HG03558 (cell line): Measurements from ENCODE around the gene SOBP.
"Not testable (repeated sequence)": the region's sequence is repeated elsewhere in the genome, so short reads cannot be mapped to it uniquely, and the experiment has no call there.

ENCODE experiments used
- ATAC-seq: cut with Tn5 transposase; IDR thresholded peaks from one replicate; pipeline ENCODE4 v1.9.1; 2021; ENCODE audit warnings: moderate number of reproducible peaks; ENCODE audit not compliant: unreplicated experiment; ENCODE audit errors: extremely low read depth

SOBP gene, protein sequence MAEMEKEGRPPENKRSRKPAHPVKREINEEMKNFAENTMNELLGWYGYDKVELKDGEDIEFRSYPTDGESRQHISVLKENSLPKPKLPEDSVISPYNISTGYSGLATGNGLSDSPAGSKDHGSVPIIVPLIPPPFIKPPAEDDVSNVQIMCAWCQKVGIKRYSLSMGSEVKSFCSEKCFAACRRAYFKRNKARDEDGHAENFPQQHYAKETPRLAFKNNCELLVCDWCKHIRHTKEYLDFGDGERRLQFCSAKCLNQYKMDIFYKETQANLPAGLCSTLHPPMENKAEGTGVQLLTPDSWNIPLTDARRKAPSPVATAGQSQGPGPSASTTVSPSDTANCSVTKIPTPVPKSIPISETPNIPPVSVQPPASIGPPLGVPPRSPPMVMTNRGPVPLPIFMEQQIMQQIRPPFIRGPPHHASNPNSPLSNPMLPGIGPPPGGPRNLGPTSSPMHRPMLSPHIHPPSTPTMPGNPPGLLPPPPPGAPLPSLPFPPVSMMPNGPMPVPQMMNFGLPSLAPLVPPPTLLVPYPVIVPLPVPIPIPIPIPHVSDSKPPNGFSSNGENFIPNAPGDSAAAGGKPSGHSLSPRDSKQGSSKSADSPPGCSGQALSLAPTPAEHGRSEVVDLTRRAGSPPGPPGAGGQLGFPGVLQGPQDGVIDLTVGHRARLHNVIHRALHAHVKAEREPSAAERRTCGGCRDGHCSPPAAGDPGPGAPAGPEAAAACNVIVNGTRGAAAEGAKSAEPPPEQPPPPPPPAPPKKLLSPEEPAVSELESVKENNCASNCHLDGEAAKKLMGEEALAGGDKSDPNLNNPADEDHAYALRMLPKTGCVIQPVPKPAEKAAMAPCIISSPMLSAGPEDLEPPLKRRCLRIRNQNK

DNA sequence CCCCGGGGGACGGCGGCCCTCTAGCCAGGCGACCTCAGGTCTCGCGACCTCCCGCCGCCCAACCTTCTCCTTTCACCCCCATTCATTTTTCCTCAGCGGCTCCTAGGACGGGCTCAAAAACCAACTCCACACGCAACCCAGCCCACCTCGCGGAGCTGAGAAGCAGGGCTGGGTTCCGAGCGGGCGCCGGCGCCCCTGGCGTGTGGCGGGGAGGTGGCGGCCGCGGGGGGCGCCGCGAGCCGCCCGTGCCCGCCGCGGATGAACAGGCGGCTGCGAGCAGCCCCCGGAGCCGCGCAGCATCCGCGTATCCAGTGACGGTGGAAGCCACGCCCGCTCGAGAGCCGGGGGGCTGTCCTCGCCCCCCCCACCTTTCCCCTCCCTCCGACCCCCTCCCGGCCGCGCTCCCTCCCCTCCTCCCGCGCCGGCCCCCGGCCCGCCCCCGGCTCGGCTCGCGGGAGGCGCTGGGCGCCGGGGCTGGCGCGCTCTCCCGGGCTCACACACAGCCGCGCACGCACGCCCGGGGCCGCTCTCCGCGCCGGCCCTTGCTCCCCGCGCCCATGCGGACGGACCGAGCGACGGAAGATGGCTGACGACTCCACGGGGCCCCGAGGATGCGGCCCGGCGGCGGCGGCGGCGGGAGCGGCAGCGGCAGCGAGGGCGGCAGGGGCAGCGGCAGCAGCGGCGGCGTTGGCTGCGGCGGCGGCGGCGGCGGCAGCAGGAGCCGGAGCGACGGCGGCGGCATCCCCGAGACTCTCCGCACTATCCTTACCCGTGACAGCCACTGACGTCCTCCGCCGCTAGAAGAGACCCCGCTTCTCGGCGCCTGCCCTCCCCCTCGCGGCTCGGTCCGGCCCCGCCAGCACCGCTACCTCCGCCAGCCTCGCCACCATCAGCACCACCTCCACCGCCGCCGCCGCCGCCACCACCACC lies at the start of gene SOBP:
Gene SOBP, plus strand, starts transcription at position 482 of the 930 bp plus-strand sequence. CDS start 500 bp downstream, outside the sequence.
- ATAC-seq: no peak

DNA sequence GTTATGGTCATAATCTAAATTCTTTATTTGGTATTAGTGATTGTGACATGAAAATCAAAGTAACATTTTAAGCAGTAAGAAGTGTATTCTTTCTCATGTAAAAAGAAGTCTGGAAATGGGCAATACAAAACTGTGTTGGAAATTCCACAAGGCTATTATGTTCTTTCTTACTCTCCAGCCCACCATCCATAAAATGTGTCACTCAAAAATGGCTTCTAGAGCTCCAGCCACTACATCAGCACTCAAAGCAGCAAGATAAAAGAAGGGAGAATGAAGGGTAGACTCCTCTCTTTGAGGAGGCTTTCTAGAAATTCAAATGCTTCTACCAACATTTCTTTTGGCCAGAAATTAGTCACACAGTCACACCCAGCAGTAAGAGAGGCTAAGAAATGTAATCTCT lies 49.0 kb upstream of the SOBP start:
- ATAC-seq: no peak

DNA sequence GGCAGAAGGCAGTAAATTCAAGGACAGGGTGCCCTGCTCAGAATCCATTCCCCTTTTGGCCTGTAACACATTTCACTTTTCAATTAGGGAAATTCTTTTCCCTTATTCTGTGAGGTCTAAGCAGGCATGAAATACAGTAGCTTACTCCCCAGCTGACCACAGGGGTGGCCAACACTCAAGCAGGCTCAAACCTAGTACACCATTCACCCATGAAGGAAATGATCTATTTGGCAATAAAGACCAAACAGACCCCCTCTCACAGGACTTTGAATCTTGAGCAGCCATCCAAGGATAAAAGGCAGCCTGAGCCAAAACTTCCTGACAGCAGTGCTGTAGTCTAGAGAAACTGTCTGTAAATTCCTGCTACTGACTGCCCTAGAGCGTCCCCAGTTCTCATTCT lies 48.2 kb upstream of the SOBP start:
- ATAC-seq: no peak

DNA sequence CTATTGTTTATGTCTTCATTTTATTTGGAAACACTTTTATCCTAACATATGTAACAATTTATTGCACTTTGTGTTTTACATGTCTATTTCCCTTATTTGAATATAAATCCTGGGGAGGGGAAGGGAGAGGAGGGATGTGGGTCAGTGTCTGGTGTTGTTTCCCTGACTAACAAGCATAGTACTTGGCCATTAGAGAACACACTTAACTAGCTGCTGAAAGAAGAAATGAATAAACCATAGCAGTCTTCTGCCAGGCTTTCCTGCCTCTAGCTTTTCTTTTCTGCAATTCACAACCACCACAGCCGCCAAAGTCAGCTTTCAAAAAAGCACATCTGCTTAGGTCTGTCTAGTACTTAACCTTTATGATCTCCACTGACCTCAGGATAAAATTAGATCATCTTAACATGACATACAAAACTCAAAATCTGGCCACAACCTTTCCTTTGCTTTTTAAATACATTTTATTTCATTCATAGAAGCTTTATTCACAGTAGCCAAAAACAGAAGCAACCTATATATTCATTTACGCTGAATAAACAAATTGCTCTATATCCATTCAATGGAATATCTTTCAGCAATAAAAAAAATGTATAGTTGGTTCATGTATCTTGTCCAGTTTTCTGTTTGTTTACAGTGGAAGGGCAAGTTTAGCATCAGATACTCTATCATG lies 46.8 kb upstream of the SOBP start:
- ATAC-seq: no peak

DNA sequence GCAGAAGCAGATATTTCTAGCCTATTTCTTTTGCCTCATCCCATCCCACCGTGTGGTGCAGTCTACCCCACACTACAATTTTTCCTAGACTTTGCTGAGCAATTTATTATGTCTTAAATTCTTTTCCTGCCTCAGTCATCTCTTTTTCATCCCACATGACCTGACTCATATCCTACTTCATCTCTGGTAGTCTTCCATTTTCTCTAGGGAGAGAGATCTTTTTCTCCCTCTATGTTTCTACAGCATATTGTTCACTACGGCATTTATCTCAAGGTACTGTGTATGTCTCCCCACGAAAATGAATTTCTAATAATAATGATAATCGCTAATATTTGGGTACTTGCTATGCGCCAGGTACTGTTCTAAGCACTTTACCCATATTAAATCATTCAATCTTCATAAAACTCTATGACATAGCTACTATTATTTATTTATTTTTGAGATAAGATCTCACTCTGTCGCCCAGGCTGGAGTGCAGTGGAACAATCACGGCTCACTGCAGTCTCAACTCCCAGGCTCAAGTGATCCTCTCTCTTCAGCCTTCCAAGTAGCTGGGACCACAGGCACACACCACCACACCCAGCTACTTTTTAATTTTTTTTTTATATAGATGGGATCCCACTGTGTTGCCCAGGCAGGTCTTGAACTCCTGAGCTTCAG lies 46.2 kb upstream of the SOBP start:
- ATAC-seq: no peak

DNA sequence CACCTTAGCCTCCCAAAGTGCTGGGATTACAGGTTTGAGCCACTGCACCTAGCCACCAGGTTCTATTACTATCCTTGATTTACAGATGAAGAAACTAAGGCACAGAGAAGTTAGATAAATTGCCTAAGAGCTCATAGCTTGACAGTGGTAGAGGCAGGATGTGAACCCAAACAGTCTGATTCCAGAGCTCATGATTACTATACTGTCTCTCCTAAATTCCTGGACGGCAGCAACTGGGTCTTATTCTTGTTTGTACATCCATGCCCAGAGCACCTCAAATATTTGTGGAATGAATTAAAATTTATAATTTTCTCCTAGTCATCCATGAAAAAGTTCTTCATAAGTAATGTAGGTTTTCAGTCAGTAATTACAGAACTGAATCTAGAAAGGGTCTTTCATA lies 45.6 kb upstream of the SOBP start:
- ATAC-seq: no peak

DNA sequence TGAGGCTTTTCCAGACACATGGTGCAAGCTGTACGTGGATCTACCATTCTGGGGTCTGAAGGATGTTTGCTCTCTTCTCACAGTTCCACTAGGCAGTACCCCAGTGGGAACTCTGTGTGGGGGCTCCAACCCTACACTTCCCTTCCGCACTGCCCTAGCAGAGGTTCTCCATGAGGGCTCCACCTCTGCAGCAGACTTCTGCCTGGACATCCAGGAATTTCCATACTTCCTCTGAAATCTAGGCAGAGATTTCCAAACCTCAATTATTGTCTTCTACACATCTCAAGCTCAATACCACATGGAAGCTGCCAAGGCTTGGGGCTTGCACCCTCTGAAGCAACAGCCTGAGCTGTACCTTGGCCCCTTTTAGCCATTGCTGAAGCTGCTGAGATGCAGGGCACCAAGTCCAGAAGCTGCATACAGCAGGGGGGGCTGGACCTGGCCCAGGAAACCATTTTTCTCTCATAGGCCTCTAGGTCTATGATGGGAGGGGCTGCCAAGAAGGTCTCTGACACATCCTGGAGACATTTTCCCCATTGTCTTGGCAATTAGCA lies 42.2 kb upstream of the SOBP start:
- no peak for ATAC-seq

DNA sequence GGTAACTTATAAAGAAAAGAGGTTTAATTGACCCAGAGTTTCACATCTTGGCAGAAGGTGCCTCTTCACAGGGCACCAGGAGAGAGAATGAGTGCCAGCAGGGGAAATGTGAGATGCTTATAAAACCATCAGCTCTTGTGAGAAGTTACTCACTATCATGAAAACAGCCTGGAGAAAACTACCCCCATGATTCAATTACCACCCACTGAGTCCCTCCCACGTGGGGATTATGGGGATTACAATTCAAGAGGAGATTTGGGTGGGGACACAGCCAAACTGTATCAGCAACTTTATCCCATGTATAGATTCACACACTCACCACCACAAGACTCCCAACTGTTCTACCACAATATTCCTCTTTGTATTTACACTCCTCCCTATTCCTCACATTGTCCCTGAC lies 41.1 kb upstream of the SOBP start:
- ATAC-seq: no peak

DNA sequence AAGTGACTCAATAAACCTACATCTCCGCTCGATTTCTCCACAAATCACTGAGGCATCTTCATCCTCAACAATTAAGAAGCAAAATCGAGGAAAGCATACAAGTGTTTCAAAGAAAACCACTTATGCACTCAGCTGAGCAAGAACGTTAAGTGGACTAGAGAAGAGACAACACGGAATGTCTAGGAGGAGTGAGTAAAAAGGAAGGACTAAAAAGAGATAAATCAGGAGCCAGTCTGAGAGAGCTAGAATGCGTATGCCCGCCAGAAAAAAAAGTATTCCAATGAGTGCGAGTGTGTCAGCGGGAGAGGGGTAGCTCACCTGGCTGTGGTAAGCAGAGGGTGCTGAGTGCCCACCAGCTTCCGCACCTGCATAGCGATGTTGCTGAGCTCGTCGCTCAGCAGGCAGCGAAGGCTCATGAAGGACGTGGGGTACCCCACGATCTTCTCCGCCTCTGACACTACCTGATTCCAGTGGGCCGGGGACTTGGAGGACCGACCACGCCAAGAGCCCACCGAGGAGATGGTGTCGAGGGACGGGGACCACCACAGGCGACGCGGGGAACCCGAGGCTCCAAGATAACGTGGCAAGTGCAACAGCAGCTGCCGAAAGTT lies 31.1 kb upstream of the SOBP start:
- no peak for ATAC-seq

DNA sequence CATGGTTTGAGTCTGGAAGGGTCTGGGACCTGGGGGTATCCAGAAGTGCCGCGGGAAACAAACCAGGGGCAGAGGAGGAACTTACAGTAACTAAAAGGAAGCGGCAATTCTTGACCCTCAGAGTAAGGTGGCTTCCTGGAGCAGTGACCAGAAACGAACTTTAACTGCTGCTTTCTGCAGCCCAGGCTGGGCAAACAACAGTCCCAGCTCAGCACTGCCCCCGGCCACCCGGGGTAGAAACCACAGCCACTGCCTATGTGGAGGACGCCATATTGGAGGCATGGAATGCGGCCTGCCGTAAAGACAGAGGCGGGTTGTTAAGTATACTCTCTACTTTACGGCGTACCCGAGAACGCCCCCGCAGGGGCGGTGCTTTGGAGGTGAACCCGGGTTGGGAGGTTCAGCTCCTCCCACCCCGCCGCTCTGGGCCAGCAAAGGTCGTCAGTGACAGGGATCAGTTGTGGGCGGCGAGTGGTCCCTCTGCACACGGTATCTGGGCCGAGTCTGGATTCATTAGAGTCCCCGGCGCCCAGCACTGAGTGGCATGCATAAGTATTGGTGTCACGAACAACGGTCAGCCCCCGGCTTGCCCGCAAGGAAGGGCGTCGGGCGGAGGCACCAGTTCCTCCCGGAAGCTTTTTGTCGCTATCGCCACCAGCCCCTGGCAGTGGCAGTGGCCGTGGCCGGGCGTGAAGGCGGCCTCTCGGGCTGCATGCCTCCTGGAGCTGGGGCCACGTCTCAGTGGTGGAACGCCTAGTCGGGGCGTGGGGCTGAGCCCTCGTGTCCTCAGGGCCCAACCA lies 30.4 kb upstream of the SOBP start, which contains the start of gene PDSS2:
Gene PDSS2, minus strand, starts transcription at position 282 of the 800 bp plus-strand sequence. Its CDS starts 279 bp downstream, at position 3.
- peak; percentile 75 for ATAC-seq

DNA sequence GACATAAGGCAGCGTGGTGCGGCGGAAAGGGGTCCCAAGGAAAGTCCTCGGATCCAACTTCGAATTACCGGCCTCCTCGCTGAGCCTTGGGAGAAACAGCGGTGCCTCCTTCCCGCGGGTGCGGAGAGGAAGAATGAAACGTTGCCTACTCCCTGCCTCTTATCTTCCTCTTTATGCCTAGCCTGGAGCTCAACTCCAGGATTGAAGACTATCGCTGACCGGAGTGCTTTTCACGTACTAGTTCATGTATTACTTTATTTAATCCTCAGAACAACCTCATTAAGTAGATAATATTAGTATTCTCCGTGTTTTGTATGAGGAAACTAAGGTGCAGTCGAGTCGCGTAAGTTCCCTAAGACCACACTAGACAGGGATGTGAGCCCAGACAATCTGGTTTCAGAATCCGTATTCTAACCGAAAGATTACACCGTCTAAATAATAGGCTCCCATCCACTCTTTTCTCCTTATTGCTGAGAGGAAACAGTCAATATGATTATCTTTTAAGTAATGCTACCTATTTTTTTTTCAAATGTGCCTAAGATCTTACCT lies 29.8 kb upstream of the SOBP start:
- no peak for ATAC-seq

DNA sequence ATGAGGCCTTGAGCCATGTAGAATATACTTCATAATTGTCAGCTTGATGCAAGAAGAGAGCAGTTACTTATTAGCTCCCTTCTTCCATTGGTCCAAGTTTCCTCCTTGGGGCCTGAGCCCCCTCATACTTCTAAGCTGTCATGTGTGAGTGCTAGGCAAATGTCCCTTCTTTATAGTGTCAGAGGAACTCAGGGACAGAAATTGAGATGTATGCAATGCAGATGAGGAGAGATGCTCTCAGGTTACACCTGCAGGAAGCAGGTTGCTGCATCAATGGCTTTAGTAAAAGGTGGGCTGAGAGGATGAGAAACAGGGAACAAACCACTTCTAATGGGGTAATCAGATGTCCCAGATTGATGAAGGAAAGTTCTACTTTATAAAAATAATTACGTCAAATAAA lies 23.9 kb upstream of the SOBP start:
- no peak for ATAC-seq

DNA sequence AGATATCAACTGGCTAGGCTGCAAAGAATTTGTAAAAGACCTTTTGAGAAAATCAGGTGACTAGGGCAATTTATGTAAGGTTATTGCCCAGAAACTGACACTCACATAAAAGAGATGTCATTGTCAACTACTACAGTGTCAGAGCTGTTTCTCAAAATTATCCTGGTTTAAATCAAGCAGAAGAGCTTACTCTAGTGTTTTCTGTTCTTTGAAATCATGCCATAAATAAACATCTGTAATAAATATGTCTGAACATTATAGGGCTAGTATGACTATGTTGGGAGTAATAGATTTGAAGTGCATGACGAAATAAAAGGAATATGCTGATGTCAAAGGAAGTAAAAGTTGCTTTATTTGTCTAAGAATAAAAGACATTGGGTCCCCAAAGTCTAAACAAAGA lies 19.6 kb upstream of the SOBP start:
- no peak for ATAC-seq

DNA sequence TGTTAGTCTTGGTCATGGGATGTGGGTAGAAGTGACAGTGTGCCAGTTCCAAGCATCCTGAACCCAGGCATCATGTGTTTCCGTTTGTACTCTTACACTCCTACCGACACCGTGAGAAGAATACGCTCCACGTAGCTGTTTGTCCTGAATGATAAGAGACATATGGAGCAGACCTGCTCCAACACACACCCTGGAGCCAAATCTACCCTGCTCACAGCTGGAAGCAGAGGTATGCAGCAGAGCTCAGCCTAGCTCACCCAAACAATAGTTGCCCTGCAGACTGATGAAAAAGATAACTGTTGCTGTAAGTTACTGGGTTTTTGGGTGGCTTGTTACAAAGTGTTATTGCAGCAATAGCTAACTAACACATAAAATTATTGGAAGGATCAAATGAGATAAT lies 16.3 kb upstream of the SOBP start:
- no peak for ATAC-seq

DNA sequence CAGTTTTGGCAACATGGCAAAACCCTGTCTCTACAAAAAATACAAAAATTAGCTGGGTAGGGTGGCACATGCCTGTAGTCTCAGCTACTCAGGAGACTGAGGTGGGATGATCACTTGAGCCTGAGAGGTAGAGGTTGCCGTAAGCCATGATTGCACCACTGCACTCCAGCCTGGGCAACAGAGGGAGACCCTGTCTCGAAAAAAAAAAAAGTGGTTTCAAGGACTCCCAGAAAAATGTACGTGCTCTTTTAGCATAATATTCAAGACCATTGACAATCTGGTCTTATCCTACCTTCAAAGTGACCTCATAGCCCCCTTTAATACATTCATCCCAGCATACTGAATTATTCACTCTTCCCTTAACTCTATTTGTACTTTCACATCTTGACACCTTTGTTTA lies 14.6 kb upstream of the SOBP start:
- not testable (repeated sequence) for ATAC-seq

DNA sequence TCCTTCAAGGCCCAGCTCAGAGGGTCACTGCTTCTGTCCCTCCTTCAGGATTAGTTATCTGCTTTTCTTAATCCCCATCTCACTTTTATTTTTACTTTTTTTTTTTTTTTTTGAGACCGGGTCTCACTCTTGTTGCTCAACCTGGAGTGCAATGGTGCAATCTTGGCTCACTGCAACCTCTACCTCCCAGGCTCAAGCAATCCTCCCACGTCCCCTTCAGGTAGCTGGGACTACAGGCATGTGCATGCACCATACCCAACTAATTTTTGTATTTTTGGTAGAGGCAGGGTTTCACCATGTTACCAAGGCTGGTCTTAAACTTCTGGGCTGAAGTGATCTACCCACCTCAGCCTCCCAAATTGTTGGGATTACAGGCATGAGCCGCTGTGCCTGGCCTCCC lies 14.1 kb upstream of the SOBP start:
- ATAC-seq: not testable (repeated sequence)

DNA sequence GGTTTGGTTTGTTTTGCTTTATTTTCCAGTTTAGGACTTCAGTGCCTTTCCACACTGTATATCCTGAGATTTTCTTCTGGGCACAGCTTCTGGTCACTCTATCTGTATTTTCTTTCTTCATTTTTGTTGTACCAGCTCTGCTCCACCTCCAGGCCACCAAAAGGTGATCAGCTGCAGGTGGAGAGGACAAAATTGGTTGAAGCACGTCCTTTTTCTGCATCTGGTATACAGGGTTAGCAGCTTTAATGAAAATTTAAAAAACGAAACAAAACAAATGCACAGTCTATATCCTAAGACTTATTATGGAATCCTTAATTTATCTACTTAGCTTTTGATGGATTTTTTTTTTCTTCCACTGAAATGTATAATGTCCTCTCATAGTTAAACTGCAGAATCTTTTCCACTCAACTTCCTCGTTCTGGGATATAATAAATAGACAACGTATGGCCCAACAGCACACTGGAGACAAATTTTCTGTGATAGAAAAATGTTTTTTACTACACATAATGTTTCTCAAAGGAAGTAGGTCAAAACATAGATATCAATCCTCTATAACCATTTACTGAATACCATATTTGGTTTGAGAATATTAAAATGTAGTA lies 10.7 kb upstream of the SOBP start:
- ATAC-seq: no peak
